Measurements from ENCODE around the gene LMTK3.

- TF ChIP-seq CTCF (IDR thresholded peaks at IDR 0.05; ENCODE audit: low read depth, low read length, poor library complexity, severe bottlenecking) (no peak), EZH2phosphoT487 (IDR thresholded peaks at IDR 0.05; ENCODE audit: borderline replicate concordance, low read length) (no peak)
Measured at GRCh38 chr19:48469289-48469881, 42.2 kb downstream of the LMTK3 start, which contains the start of gene CYTH2.
